ENCODE results near the gene PNKD.

DNA sequence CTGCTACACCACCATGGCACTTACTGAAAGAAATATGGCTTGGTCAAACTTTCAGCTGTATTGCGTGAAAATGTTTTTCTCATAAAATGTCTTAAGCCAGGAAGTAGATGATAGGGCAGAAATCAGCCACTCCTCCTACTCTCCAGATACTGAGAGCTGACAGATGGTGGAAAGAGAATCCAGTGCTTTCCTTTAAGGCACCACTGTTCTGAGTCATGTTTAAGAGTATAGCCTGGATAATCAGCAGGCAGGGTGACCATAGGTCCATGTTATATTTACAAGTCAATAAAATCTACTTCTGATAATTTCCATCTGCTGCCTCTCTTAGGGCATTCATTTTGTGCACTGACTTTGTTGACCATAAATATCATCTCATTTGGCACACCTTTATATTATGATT, 31.4 kb upstream of the PNKD start:
- TF ChIP-seq EP300 (IDR thresholded peaks at IDR 0.05) (no peak), POLR2A (IDR thresholded peaks at IDR 0.05) (no peak)
